IMR-90 (cell line): ENCODE data around the gene TXNL4A. TPM values are rescaled to one million over a fixed set of nuclear protein-coding genes. Genes with fewer than 3 reads are reported as not detected.

Source experiments
- ATAC-seq: fragments of 200-7000 bp; cut with Tn5 transposase; 2 replicates; pipeline ENCODE4 v1.9.1; 2020; ENCODE audit warnings: low read depth, mild to moderate bottlenecking, moderate library complexity
- BruUV-seq: library from RNA; stranded (reverse); fragments of 400-500 nt; replicated peaks from 2 replicates; lab custom pipeline; 2021; lab: Mats Ljungman, UMichigan
- CTCF ChIA-PET: fragments of 300-600 bp; formaldehyde crosslinking; extraction: SDS; loops from one replicate; lab custom pipeline; 2021; ENCODE audit warnings: antibody characterized with exemption; lab: Yijun Ruan, JAX
- POLR2A ChIA-PET: fragments of 300-600 bp; sonication (Branson Sonifier 250); formaldehyde crosslinking; loops from one replicate; lab custom pipeline; 2022; ENCODE audit warnings: antibody characterized with exemption; ENCODE audit not compliant: unreplicated experiment; lab: Charles Lee
- DNase-seq: peaks from one replicate; pipeline ENCODE4 v3.0.0; 2013
- H2AFZ ChIP-seq: replicated peaks from 2 replicates; pipeline ENCODE3; 2013; ENCODE audit warnings: low read length, mild to moderate bottlenecking; ENCODE audit not compliant: poor library complexity
- H2AK5ac ChIP-seq: 2 replicates; pipeline ENCODE4 v1.6.1; 2013; ENCODE audit warnings: low read depth, low read length, inconsistent platforms
- H2AK9ac ChIP-seq: replicated peaks from 2 replicates; pipeline ENCODE3; 2013; ENCODE audit warnings: mild to moderate bottlenecking, low read depth, low read length, moderate library complexity; ENCODE audit not compliant: poor library complexity
- H2BK120ac ChIP-seq: 2 replicates; pipeline ENCODE4 v1.6.1; 2013; ENCODE audit warnings: low read depth, low read length, inconsistent platforms
- H2BK15ac ChIP-seq: 3 replicates; pipeline ENCODE4 v1.6.1; 2013; ENCODE audit warnings: low read depth, low read length, inconsistent platforms
- H2BK20ac ChIP-seq: 2 replicates; pipeline ENCODE4 v1.6.1; 2013; ENCODE audit warnings: low read depth, mild to moderate bottlenecking, inconsistent platforms, low read length, moderate library complexity
- H2BK5ac ChIP-seq: 2 replicates; pipeline ENCODE4 v1.6.1; 2013; ENCODE audit warnings: mild to moderate bottlenecking, low read depth, low read length, inconsistent platforms; ENCODE audit not compliant: poor library complexity, severe bottlenecking
- H3K14ac ChIP-seq: replicated peaks from 2 replicates; pipeline ENCODE4 v1.6.1; 2013; ENCODE audit warnings: low read depth, low read length, inconsistent platforms
- H3K18ac ChIP-seq: 2 replicates; pipeline ENCODE4 v1.6.1; 2013; ENCODE audit warnings: low read depth, low read length, control low read depth
- H3K23ac ChIP-seq: 2 replicates; pipeline ENCODE4 v1.6.1; 2013; ENCODE audit warnings: low read depth, low read length, inconsistent platforms
- H3K27ac ChIP-seq: 2 replicates; pipeline ENCODE4 v1.5.1; 2013; ENCODE audit warnings: mild to moderate bottlenecking, control low read depth, low read length; ENCODE audit not compliant: insufficient read depth
- H3K27me3 ChIP-seq: 2 replicates; pipeline ENCODE4 v1.6.1; 2013; ENCODE audit warnings: low read length; ENCODE audit not compliant: control insufficient read depth, insufficient read depth
- H3K36me3 ChIP-seq: 2 replicates; pipeline ENCODE4 v1.6.1; 2013; ENCODE audit warnings: low read length, mixed read lengths; ENCODE audit not compliant: control insufficient read depth, insufficient read depth
- H3K4ac ChIP-seq: 2 replicates; pipeline ENCODE4 v1.6.1; 2013; ENCODE audit warnings: low read depth, low read length, inconsistent platforms
- H3K4me1 ChIP-seq: 2 replicates; pipeline ENCODE4 v1.6.1; 2013; ENCODE audit warnings: low read length, mixed read lengths; ENCODE audit not compliant: control insufficient read depth, insufficient read depth
- H3K4me2 ChIP-seq: 2 replicates; pipeline ENCODE4 v1.6.1; 2013; ENCODE audit warnings: low read depth, mild to moderate bottlenecking, control low read depth, low read length, moderate library complexity
- H3K4me3 ChIP-seq: 2 replicates; pipeline ENCODE4 v1.5.1; 2013; ENCODE audit warnings: low read depth, mild to moderate bottlenecking, control low read depth, low read length, moderate library complexity; ENCODE audit not compliant: insufficient read depth
- H3K56ac ChIP-seq: 2 replicates; pipeline ENCODE4 v1.6.1; 2013; ENCODE audit warnings: low read length, inconsistent platforms; ENCODE audit not compliant: insufficient read depth; ENCODE audit errors: extremely low read depth
- H3K79me1 ChIP-seq, 2 experiments: 2 replicates each; pipeline ENCODE4 v1.6.1; 2013; ENCODE audit warnings: low read length in 2 of 2, inconsistent platforms in 1 of 2, low read depth in 1 of 2
- H3K9ac ChIP-seq: 2 replicates; pipeline ENCODE4 v1.6.1; 2013; ENCODE audit warnings: low read depth, low read length, control low read depth
- H3K9me1 ChIP-seq: 2 replicates; pipeline ENCODE4 v1.6.1; 2013; ENCODE audit warnings: low read length, inconsistent platforms; ENCODE audit not compliant: insufficient read depth
- H3K9me3 ChIP-seq: 2 replicates; pipeline ENCODE4 v1.6.1; 2013; ENCODE audit warnings: low read length; ENCODE audit not compliant: control insufficient read depth, insufficient read depth
- H4K20me1 ChIP-seq: 2 replicates; pipeline ENCODE4 v1.6.1; 2013; ENCODE audit warnings: low read length, inconsistent platforms; ENCODE audit not compliant: insufficient read depth
- H4K5ac ChIP-seq: 2 replicates; pipeline ENCODE4 v1.6.1; 2013; ENCODE audit warnings: mild to moderate bottlenecking, low read depth, low read length, control low read depth
- H4K8ac ChIP-seq, 2 experiments: 2 replicates each; pipeline ENCODE4 v1.6.1; 2013; ENCODE audit warnings: low read depth in 2 of 2, low read length in 2 of 2, control low read depth in 1 of 2, inconsistent platforms in 1 of 2
- H4K91ac ChIP-seq: 2 replicates; pipeline ENCODE4 v1.6.1; 2013; ENCODE audit warnings: low read depth, low read length, inconsistent platforms; ENCODE audit not compliant: insufficient read depth
- BHLHE40 ChIP-seq: fragments of 150-350 bp; IDR thresholded peaks from 2 replicates; pipeline ENCODE4 v1.6.1; 2016; ENCODE audit warnings: mild to moderate bottlenecking, low read depth, low read length
- CEBPB ChIP-seq: IDR thresholded peaks from 2 replicates; pipeline ENCODE4 v1.6.1; 2012; ENCODE audit warnings: low read depth, low read length, improper control_type of control experiment
- CHD1 ChIP-seq: IDR thresholded peaks from 2 replicates; pipeline ENCODE4 v1.6.1; 2012; ENCODE audit warnings: low read depth, low read length, improper control_type of control experiment
- FOS ChIP-seq: fragments of 150-350 bp; IDR thresholded peaks from 2 replicates; pipeline ENCODE4 v1.6.1; 2016; ENCODE audit warnings: low read depth, low read length
- MAFK ChIP-seq: IDR thresholded peaks from 2 replicates; pipeline ENCODE4 v1.6.1; 2012; ENCODE audit warnings: low read depth, low read length, improper control_type of control experiment
- MAZ ChIP-seq: IDR thresholded peaks from 2 replicates; pipeline ENCODE4 v1.6.1; 2012; ENCODE audit warnings: low read depth, mild to moderate bottlenecking, low read length, improper control_type of control experiment, moderate library complexity, borderline replicate concordance
- MXI1 ChIP-seq: IDR thresholded peaks from 2 replicates; pipeline ENCODE4 v1.6.1; 2012; ENCODE audit warnings: low read depth, mild to moderate bottlenecking, low read length, moderate library complexity, borderline replicate concordance
- NFE2L2 ChIP-seq: fragments of 150-350 bp; IDR thresholded peaks from 2 replicates; pipeline ENCODE4 v1.6.1; 2016; ENCODE audit warnings: low read depth, mild to moderate bottlenecking, low read length
- POLR2A ChIP-seq: IDR thresholded peaks from 2 replicates; pipeline ENCODE4 v1.6.1; 2012; ENCODE audit warnings: mild to moderate bottlenecking, low read depth, low read length
- RCOR1 ChIP-seq: IDR thresholded peaks from 2 replicates; pipeline ENCODE4 v1.6.1; 2012; ENCODE audit warnings: mild to moderate bottlenecking, low read length, improper control_type of control experiment; ENCODE audit not compliant: insufficient replicate concordance
- RFX5 ChIP-seq: IDR thresholded peaks from 2 replicates; pipeline ENCODE4 v1.8.0; 2012; ENCODE audit warnings: low read depth, mild to moderate bottlenecking, low read length, moderate library complexity
- USF2 ChIP-seq: fragments of 150-350 bp; IDR thresholded peaks from 2 replicates; pipeline ENCODE4 v1.6.1; 2017; ENCODE audit warnings: mild to moderate bottlenecking, antibody characterized with exemption, low read length, low read depth
- WGBS, 2 experiments: methylation state at CpG; one replicate each; pipeline versions ENCODE4 v1.1.5 to v1.1.7; 2013; ENCODE audit warnings: missing lambda C conversion rate in 2 of 2; ENCODE audit not compliant: insufficient read length in 1 of 2; ENCODE audit errors: extremely low coverage in 2 of 2; 5-methylcytosine and 5-hydroxymethylcytosine counted together
- dilution Hi-C: fragments of 300-500 bp; cut with HindIII; formaldehyde crosslinking; loops from one replicate; pipeline ENCODE4 v1.14.3; 2018; ENCODE audit warnings: low sequenced_read_pairs; ENCODE audit not compliant: unreplicated experiment
- in situ Hi-C: fragments of 300-500 bp; cut with MboI; formaldehyde crosslinking; loops from 3 replicates; pipeline ENCODE4 v1.14.3; 2019; ENCODE audit warnings: low sequenced_read_pairs, inconsistent platforms, mixed read lengths
- intact Hi-C: fragments of 100-400 bp; cut with micrococcal nuclease; formaldehyde crosslinking; loops from 2 replicates; pipeline ENCODE4 v1.10.0; 2022
- polyA plus RNA-seq, 3 experiments: library from polyadenylated mRNA; depleted of rRNA; stranded (reverse); fragments of >200 nt; gene quantifications; 2 replicates each; pipeline ENCODE4 v1.2.3, GENCODE V29; 2012; ENCODE audit warnings: low replicate concordance in 1 of 3
- total RNA-seq: library from RNA; depleted of rRNA; stranded (reverse); fragments of >200 nt; gene quantifications from 2 replicates; pipeline ENCODE4 v1.2.3, GENCODE V29; 2012
- TF ChIP-seq, protein P1 (sequence below): conservative IDR thresholded peaks from 2 replicates; pipeline ENCODE4 v1.5.1; 2012; ENCODE audit warnings: mild to moderate bottlenecking, low read depth, low read length, improper control_type of control experiment

TXNL4A gene
- total and polyA plus RNA-seq, 2 of the 4 experiments (the other 2 are of a cell fraction) = 38.7 to 103 TPM

DNA sequence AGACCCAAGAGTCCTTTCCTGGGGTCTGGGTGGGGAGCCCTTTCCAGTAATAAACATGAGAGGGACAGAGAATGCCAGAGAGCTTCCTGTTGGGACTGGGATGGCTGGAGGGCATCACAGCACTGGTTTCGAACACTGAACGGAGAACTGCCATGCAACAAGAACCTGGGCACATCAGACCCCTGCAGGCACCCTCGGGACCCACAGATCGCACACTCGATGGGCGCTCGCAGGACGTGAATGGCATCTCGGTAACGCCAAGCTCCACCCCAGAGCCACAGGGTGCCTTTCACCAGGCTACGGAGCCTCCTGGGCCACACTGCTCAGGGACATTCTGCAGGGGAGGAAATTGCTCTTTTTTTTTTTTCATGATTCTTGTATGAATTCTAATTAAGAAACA lies 62.1 kb downstream of the TXNL4A start:
- H3K27me3 ChIP-seq = no peaks in the 10 kb centered on the region
- no peak overlapping the region for H3K56ac ChIP-seq
- ATAC-seq (no peak), DNase-seq (no peak)
- no peak overlapping the region for H3K14ac ChIP-seq
- no peak overlapping the region for H4K5ac ChIP-seq
- peaks cover 17 to 43% of the 10 kb centered on the region in 2 experiments; a peak in 3 of 4 replicates for H3K79me1 ChIP-seq
- no peak overlapping the region for H3K4me2 ChIP-seq
- ChIA-PET POLR2A (no interaction called here), CTCF (no interaction called here)
- no peak overlapping the region for H2AK9ac ChIP-seq
- no peak overlapping the region for H2AFZ ChIP-seq
- no peak overlapping the region for H3K18ac ChIP-seq
- no peak overlapping the region for H3K9ac ChIP-seq
- no peak overlapping the region for H4K8ac ChIP-seq
- no peak overlapping the region for H4K91ac ChIP-seq
- H4K20me1 ChIP-seq = peaks cover 9% of the 10 kb centered on the region
- no peak overlapping the region for H2BK5ac ChIP-seq
- 100% methylated on average over 2 of the region's 11 CpGs; no CpG with 5 or more reads in 1 of the 2 experiments for WGBS, 2 experiments
- H3K4ac ChIP-seq = no peak overlapping the region
- no peak overlapping the region for H2BK15ac ChIP-seq
- in situ Hi-C loops = no loop called here
- H3K36me3 ChIP-seq = peaks cover 39% of the 10 kb centered on the region
- BruUV-seq = no TSS peak
- no peak overlapping the region for H3K23ac ChIP-seq
- no peaks in the 10 kb centered on the region for H3K4me1 ChIP-seq
- TF ChIP-seq RFX5 (no peak), MXI1 (no peak), MAFK (no peak), USF2 (no peak), CEBPB (no peak), POLR2A (no peak), RCOR1 (no peak), FOS (no peak), BHLHE40 (no peak), NFE2L2 (no peak), CHD1 (no peak), MAZ (no peak)
- TF ChIP-seq, protein P1, sequence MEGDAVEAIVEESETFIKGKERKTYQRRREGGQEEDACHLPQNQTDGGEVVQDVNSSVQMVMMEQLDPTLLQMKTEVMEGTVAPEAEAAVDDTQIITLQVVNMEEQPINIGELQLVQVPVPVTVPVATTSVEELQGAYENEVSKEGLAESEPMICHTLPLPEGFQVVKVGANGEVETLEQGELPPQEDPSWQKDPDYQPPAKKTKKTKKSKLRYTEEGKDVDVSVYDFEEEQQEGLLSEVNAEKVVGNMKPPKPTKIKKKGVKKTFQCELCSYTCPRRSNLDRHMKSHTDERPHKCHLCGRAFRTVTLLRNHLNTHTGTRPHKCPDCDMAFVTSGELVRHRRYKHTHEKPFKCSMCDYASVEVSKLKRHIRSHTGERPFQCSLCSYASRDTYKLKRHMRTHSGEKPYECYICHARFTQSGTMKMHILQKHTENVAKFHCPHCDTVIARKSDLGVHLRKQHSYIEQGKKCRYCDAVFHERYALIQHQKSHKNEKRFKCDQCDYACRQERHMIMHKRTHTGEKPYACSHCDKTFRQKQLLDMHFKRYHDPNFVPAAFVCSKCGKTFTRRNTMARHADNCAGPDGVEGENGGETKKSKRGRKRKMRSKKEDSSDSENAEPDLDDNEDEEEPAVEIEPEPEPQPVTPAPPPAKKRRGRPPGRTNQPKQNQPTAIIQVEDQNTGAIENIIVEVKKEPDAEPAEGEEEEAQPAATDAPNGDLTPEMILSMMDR = no peak
- no peak overlapping the region for H3K4me3 ChIP-seq
- H2AK5ac ChIP-seq = no peak overlapping the region
- H2BK20ac ChIP-seq = no peak overlapping the region
- intact Hi-C loops = no loop called here
- no peaks in the 10 kb centered on the region for H3K9me1 ChIP-seq
- H2BK120ac ChIP-seq = no peak overlapping the region
- dilution Hi-C loops = no loop called here
- H3K27ac ChIP-seq = no peak overlapping the region
- H3K9me3 ChIP-seq = peaks cover 13% of the 10 kb centered on the region
